Activated T-cell treated with anti-CD3 and anti-CD28 coated beads, Interleukin-2, amount 50 U/mL, for 4 hours (primary cell): ENCODE results near the gene MGME1. TPM values are rescaled to one million over a fixed set of nuclear protein-coding genes. Genes with fewer than 3 reads are reported as not detected.
"Not testable (repeated sequence)": the region's sequence is repeated elsewhere in the genome, so short reads cannot be mapped to it uniquely, and the experiment has no call there.

ENCODE experiments used
- ATAC-seq, 2 donors: fragments of 200-7000 bp; cut with Tn5 transposase; one replicate each; pipeline ENCODE4 v1.10.0; 2021
- DNase-seq: peaks from one replicate; pipeline ENCODE4 v3.0.0-alpha.2; 2020
- H3K27me3 Mint-ChIP-seq: one replicate; pipeline ENCODE4 v1.8.0; 2021; ENCODE audit warnings: low read depth, mixed read lengths
- H3K36me3 Mint-ChIP-seq: one replicate; pipeline ENCODE4 v1.8.0; 2022; ENCODE audit warnings: mixed read lengths; ENCODE audit not compliant: insufficient read depth
- H3K4me1 Mint-ChIP-seq: one replicate; pipeline ENCODE4 v1.8.0; 2021; ENCODE audit warnings: low read depth, mixed read lengths
- H3K4me3 Mint-ChIP-seq: one replicate; pipeline ENCODE4 v1.8.0; 2021; ENCODE audit warnings: mild to moderate bottlenecking, moderate library complexity, mixed read lengths
- H3K9me3 Mint-ChIP-seq: one replicate; pipeline ENCODE4 v1.8.0; 2021; ENCODE audit warnings: mixed read lengths
- total RNA-seq, 3 donors: library from RNA; stranded (reverse); gene quantifications; one replicate each; pipeline ENCODE4 v1.2.1, GENCODE V29; 2021

Gene MGME1
- total RNA-seq, 3 donors from 2014 or later, result 14.4 to 16.6 (median 16.2) TPM

- not testable (repeated sequence) for ATAC-seq, H3K4me1 Mint-ChIP-seq
These were observed 58.2 kb downstream of the MGME1 start for GRCh38 chr20:18027011-18027410.

GRCh38 chr20:18030020-18030419, 61.2 kb downstream of the MGME1 start:
- peaks cover 12% of the 10 kb centered on the region for H3K27me3 Mint-ChIP-seq
- no peaks in the 10 kb centered on the region for H3K36me3 Mint-ChIP-seq
- H3K9me3 Mint-ChIP-seq, result no peaks in the 10 kb centered on the region
- no peak overlapping the region for H3K4me3 Mint-ChIP-seq
- ATAC-seq, result no peak
- no peak for DNase-seq
- no peaks in the 10 kb centered on the region for H3K4me1 Mint-ChIP-seq

More at GRCh38 chr20:18027011-18027410, 58.2 kb downstream of the MGME1 start:
- H3K9me3 Mint-ChIP-seq, H3K4me3 Mint-ChIP-seq, H3K27me3 Mint-ChIP-seq, H3K36me3 Mint-ChIP-seq, DNase-seq: not testable (repeated sequence)

- Mint-ChIP-seq H3K36me3 (no peaks in the 10 kb centered on the region), H3K4me3 (no peak overlapping the region), H3K27me3 (peaks cover 11% of the 10 kb centered on the region), H3K4me1 (no peaks in the 10 kb centered on the region), H3K9me3 (no peaks in the 10 kb centered on the region)
- ATAC-seq, result no peak
- DNase-seq, result no peak
These were observed 62.2 kb downstream of the MGME1 start for GRCh38 chr20:18031050-18031449.

GRCh38 chr20:18031888-18032509, 63.2 kb downstream of the MGME1 start:
- Mint-ChIP-seq H3K9me3 (no peaks in the 10 kb centered on the region), H3K27me3 (peaks cover 8% of the 10 kb centered on the region), H3K4me3 (no peak overlapping the region), H3K4me1 (no peaks in the 10 kb centered on the region), H3K36me3 (no peaks in the 10 kb centered on the region)
- DNase-seq (no peak), ATAC-seq (no peak)

- H3K9me3 Mint-ChIP-seq, result no peaks in the 10 kb centered on the region
- no peak overlapping the region for H3K4me3 Mint-ChIP-seq
- DNase-seq (no peak), ATAC-seq (no peak)
- H3K36me3 Mint-ChIP-seq, result no peaks in the 10 kb centered on the region
- no peaks in the 10 kb centered on the region for H3K4me1 Mint-ChIP-seq
- H3K27me3 Mint-ChIP-seq, result peaks cover 14% of the 10 kb centered on the region
These were observed 64.4 kb downstream of the MGME1 start for GRCh38 chr20:18032977-18033892.

GRCh38 chr20:18034039-18034438, 65.2 kb downstream of the MGME1 start:
- Mint-ChIP-seq H3K9me3 (no peaks in the 10 kb centered on the region), H3K27me3 (peaks cover 17% of the 10 kb centered on the region), H3K4me1 (no peaks in the 10 kb centered on the region), H3K36me3 (no peaks in the 10 kb centered on the region), H3K4me3 (no peak overlapping the region)
- DNase-seq, result no peak
- no peak for ATAC-seq

GRCh38 chr20:18039063-18039462, 70.2 kb downstream of the MGME1 start:
- no peak for ATAC-seq
- H3K9me3 Mint-ChIP-seq, result peaks cover 4% of the 10 kb centered on the region

More at GRCh38 chr20:18039063-18039462, 70.2 kb downstream of the MGME1 start:
- Mint-ChIP-seq H3K4me1 (no peaks in the 10 kb centered on the region), H3K4me3 (no peak overlapping the region), H3K36me3 (no peaks in the 10 kb centered on the region), H3K27me3 (peaks cover 27% of the 10 kb centered on the region)
- no peak for DNase-seq

Other genes with a start within 250 kb of the MGME1 start
- 100 to 1,000 TPM; 148 to 177 (median 168) TPM for gene SNX5, start 224 bp upstream of the MGME1 start, total RNA-seq
- not detected for gene OVOL2, start 88.9 kb downstream of the MGME1 start, total RNA-seq
- gene KAT14, start 168.8 kb downstream of the MGME1 start, total RNA-seq, result 10 to 100 TPM; 16.4 to 18.9 (median 18.0) TPM
- gene PET117, start 168.8 kb downstream of the MGME1 start, total RNA-seq, result 10 to 100 TPM; 15.1 to 19.6 (median 15.6) TPM